D721Med (cell line): ENCODE measurements around the gene CDHR5.
"Not testable (repeated sequence)": the region's sequence is repeated elsewhere in the genome, so short reads cannot be mapped to it uniquely, and the experiment has no call there.

Experiments
- DNase-seq: peaks from one replicate; pipeline ENCODE4 v3.0.0; 2011; ENCODE audit warnings: low spot score; ENCODE audit not compliant: insufficient read length
- FAIRE-seq: peaks from 2 replicates; lab custom pipeline; 2011; peaks lifted over from hg19 to GRCh38; lab: Jason Lieb, UNC
- CTCF ChIP-seq: IDR thresholded peaks from 2 replicates; pipeline ENCODE4 v1.5.1; 2012; ENCODE audit warnings: mild to moderate bottlenecking, control low read depth; ENCODE audit not compliant: insufficient read depth; ENCODE audit errors: missing control alignments

Gene CDHR5

DNA sequence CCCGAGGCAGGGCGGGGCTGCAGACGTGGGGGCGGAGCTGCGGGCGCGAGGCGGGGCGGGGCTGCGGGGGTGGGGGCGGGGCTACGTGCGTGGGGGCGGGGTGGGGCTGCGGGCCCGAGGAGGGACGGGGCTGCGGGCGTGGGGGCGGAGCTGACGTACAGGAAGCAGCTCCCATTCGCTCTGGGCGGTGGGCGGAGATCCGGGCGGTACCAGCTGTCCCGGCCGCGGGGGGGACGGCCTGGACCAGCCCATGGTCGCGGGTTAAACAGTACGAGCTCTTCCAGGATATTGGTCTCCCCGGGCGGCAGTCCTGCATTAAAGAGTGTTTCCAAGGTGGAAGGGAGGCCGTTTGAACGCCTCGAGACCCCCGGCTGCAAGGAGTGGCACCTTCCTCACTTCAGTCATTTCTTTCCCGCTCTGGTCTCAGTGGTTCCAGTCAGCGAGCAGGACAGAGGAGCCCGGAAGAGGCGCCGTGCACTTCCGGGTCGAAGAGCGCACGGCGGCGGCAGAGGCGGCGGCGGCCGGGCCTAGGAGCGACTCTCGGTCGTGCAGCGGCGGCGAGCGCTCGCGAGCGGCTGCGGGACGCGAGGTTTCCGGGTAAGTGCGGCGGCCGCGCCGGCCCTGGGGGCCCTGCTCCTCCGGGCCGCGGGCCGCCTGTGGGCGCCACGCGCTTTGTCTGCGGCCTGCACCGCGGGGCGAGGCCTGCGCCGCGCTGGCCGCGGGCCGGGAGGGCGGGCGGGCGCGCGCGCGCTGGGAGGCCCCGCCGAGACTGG is 48.6 kb downstream of the CDHR5 start, which contains the start of gene PHRF1:
TSS of gene PHRF1 (plus strand) at position 475 of the 773 bp plus-strand sequence. CDS start 5,043 bp downstream, outside the sequence.
- TF ChIP-seq CTCF = no peak
- DNase-seq = peak; percentile 89
- FAIRE-seq = no peak

DNA sequence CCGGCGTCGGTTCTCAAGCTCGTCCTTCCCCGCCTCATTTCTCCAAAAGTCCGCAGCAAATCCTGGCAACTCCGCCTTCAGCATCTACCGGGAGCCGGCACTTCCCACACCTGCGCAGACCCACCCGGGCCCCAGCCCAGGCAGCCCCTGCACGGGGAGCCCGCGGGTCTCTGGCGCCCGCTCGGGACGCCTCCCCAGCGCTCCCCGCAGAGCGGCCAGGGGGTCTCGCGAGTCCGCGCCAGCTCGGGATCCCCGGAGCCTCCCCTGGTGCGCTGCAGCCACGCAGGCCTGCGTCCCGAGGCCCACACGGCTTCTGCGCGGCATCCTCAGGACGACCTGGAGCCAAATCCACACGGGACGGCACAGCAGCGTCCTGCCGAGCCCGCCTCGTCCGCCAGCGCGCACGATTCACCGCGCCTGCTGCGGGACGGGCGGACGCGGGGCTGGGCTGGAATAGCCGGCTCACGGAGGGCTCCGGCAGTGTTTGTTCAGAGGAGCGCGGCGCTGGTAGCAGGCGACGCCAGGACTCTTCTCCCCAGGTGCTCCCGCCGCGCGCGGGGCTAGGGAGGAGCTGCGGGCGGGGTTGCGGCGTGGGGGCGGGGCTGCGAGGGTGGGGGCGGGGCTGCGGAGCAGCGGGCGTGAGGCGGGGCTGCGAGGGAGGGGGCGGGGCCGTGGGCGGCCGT is 49.3 kb downstream of the CDHR5 start:
- DNase-seq (peak; percentile 60), FAIRE-seq (no peak)
- TF ChIP-seq CTCF = no peak

DNA sequence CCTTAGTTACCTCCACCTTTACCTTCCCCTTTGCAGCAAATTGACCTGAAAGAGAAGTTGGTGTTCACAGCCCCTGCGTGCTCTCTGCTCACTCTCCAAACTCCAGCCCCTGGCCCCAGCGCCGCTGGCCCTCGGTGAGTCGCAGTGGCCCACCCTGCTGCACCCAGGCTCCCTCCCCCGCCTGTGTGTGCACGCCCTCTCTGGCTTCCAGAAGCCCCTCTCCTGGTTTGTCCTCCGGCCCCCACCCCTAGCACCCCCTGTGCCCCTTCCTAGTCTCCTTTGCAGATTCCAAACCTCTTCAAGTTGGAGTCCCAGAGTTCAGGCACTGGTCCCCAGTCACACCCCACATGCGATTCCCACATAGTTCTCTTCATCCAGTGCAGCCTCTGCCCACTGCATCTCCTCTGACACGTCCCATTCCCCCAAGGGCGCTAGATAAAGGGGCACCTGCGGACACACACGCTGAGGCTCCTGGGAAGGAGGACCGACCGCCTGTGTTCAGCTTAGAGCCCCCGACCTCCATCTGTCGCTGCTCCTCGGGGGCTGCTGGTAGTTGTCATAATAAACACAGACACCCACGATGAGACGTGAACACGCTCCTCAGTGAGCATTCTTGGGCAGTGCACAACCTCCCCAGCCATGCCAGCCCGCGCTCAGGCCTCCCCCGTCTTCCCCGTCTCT is 50.0 kb downstream of the CDHR5 start:
- FAIRE-seq (no peak), DNase-seq (no peak)
- TF ChIP-seq CTCF = no peak

DNA sequence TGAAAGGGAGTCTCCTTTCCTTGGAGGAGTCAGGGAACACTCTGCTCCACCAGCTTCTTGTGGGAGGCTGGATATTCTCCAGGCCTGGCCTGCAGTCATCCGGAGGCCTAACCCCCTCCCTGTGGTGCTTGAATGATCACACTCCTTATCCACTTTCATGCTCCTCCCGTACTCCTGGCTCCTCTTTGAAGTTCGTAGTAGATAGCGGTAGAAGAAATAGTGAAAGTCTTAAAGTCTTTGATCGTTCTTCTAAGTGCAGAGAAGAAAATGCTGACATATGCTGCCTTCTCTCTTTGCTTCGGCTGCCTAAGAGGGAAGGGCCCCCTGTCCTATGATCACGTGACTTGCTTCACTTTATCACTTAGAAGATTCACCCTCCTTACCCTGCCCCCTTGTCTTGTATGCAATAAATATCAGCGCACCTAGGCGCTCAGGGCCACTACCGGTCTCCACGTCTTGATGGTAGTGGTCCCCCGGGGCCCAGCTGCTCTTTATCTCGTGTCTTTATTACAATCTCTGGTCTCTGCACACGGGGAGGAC is 50.7 kb downstream of the CDHR5 start:
- not testable (repeated sequence) for DNase-seq, FAIRE-seq

DNA sequence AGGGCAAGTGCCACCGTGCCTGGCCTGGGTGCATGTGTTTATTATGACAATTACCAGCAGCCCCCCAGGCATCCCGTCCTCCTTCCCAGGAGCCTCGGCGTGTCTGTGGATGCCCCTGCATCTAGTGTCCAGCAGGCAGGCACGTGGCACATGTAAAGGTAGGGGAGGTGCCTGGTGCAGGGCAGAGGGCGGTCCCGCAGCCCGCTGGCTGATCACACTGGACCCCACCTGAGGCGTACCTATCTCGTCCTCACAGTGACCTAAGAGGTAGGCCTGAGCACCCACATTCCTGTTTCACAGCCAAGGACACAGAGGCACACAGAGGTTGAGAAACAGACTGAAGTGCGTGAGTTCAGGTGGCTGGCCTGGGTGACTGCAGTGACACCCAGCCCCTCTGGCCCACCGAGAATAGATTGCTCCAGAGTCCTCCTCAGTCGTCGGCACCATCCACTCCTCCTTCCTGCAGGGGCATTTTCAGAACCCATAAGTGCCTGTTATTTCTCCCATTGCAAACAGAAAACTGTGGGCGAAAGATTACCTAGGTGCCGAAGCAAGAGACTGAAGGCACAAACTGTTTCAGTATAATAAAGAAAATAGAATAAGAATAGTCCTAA is 51.5 kb downstream of the CDHR5 start:
- no peak for DNase-seq
- no peak for TF ChIP-seq CTCF
- no peak for FAIRE-seq

DNA sequence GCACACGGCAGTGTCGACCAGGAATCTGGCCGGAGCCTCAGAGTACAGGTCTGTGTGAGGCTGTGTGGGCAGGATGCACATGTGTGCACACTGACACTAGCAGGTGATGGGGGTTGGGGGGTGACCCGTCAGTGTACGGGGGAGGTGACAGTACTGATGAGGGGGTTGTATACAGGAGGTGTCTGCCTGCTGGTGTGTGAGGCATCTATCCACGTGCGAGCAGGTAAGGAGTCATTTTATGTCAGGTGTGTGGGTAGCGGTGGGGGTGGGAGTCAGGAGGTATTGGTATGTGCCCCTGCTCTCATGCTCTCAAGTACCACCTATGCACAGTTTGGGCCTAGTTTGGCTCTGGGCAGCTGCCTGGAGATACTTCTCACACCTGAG is 53.0 kb downstream of the CDHR5 start:
- FAIRE-seq (no peak), DNase-seq (no peak)
- no peak for TF ChIP-seq CTCF

- TF ChIP-seq CTCF = no peak
- no peak for FAIRE-seq
- no peak for DNase-seq
These were observed 55.4 kb downstream of the CDHR5 start for GRCh38 chr11:569158-569885.
